Upper lobe of left lung (tissue), 6 donors: ENCODE measurements around the gene KIF1A. TPM values are rescaled to one million over a fixed set of nuclear protein-coding genes. Genes with fewer than 3 reads are reported as not detected.
"Not testable (repeated sequence)": the region's sequence is repeated elsewhere in the genome, so short reads cannot be mapped to it uniquely, and the experiment has no call there.

Source experiments
- ATAC-seq, 2 donors: fragments of 200-7000 bp; cut with Tn5 transposase; one replicate each; pipeline ENCODE4 v1.9.1; 2022; ENCODE audit warnings: mild to moderate bottlenecking in 2 of 2, moderate library complexity in 2 of 2; ENCODE audit not compliant: low FRiP score in 2 of 2
- DNase-seq, 2 donors: peaks; one replicate each; pipeline ENCODE4 v3.0.0-alpha.2; 2019 to 2020
- H3K27ac ChIP-seq, 4 donors: fragments of 200-600 bp; sonication (generic); one replicate each; pipeline ENCODE4 v1.5.1; 2016 to 2019
- H3K27me3 ChIP-seq, 4 donors: fragments of 200-600 bp; sonication (generic); one replicate each; pipeline ENCODE4 v1.5.1; 2017 to 2019
- H3K36me3 ChIP-seq, 4 donors: fragments of 200-600 bp; sonication (generic); one replicate each; pipeline ENCODE4 v1.5.1; 2016 to 2019
- H3K4me1 ChIP-seq, 4 donors: fragments of 200-600 bp; sonication (generic); one replicate each; pipeline ENCODE4 v1.5.1; 2018 to 2019
- H3K4me3 ChIP-seq, 4 donors: fragments of 200-600 bp; sonication (generic); one replicate each; pipeline ENCODE4 v1.5.1; 2017 to 2019; ENCODE audit warnings: mild to moderate bottlenecking in 2 of 4, moderate library complexity in 1 of 4
- H3K9me3 ChIP-seq, 4 donors: fragments of 200-600 bp; sonication (generic); one replicate each; pipeline ENCODE4 v1.5.1; 2018 to 2019
- CTCF ChIP-seq, 6 experiments: fragments of 450-650 bp in 4 of 6; fragments of 200-600 bp in 2 of 6; sonication (generic) in 2 of 6; IDR thresholded peaks; one replicate each; pipeline ENCODE4 v1.5.1; 2016 to 2019; ENCODE audit warnings: antibody characterized with exemption in 6 of 6
- EP300 ChIP-seq, 4 donors: sonication (generic); formaldehyde crosslinking; IDR thresholded peaks; one replicate each; pipeline ENCODE4 v1.5.1; 2017; ENCODE audit warnings: antibody characterized with exemption in 4 of 4, control low read depth in 2 of 4
- POLR2A ChIP-seq, 4 donors: fragments of 450-650 bp; IDR thresholded peaks; one replicate each; pipeline ENCODE4 v1.5.1; 2016 to 2017; ENCODE audit warnings: antibody characterized with exemption in 4 of 4, mild to moderate bottlenecking in 2 of 4
- POLR2AphosphoS5 ChIP-seq, 2 donors: sonication (generic); formaldehyde crosslinking; IDR thresholded peaks; one replicate each; pipeline ENCODE4 v1.5.1; 2017; ENCODE audit warnings: antibody characterized with exemption in 2 of 2
- WGBS, 2 donors: methylation state at CpG; one replicate each; pipeline ENCODE4 v1.1.5; 2017 to 2018; 5-methylcytosine and 5-hydroxymethylcytosine counted together
- total RNA-seq, 6 donors: library from RNA; depleted of rRNA in 4 of 6; stranded (reverse); fragments of >200 nt in 4 of 6; gene quantifications; one replicate each; pipeline versions ENCODE4 v1.1.0 to v1.2.1, GENCODE V29; 2016 to 2021
- donor health status: DM: no; HTN: no; CAD: no; lungs with moderate emphysema.
- donor health status: DM: no; HTN: yes; CAD: no; lungs with severe emphysema.

Gene KIF1A
- total RNA-seq, 6 donors from 2014 or later: 0.15 to 1.2 (median 0.35) TPM; not detected in 2

DNA sequence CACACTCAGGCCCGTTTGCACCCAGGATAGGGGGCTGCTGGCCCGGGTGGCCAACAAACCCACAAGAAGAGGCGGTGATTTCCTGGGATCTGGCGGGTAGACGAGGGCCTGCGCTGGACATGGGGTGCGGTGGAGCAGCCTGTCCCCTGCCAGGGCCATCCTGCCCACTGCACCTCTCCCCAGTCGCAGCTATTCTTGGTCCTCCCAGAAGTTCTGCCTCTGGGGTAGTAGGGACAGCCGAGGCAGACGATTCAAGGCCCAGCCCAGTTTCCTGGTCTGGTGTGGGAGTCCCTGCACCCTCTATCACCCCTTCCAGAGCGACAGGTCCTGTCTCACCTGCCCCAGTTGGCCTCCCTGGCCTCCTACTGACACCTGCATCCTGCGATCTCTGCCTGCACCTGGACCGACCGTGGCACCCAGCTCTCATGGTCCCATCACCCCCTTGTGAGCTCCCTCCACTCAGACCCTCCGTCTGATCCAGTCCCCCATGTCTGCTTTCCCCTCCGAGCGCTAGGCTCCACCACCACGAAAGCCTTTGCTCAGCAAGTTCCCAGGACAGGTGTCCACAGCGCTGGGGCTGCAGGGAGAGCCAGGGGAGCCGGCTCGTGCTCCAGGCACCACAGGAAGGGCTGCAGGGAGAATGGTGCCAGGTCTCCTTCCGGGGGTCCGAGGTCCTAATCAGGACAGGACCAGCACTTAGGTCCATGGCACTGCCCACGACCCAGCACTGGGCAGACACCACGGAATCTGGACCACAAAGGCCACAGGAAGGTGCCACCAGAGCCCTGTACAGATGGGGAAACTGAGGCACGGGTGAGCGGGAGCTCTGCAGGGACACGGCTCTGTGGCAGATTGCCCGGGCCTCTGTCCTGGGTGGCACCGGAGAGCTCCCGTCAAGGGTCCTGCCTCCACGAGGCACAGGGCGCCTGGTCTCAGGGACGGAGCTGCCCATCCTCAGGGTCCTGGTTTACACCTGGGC, 127.1 kb downstream of the KIF1A start:
- WGBS, 2 donors: 85 to 90% methylated on average over 2 to 9 of the region's 34 CpGs
- H3K27ac ChIP-seq, H3K36me3 ChIP-seq, H3K27me3 ChIP-seq, H3K4me3 ChIP-seq, H3K4me1 ChIP-seq, H3K9me3 ChIP-seq: not testable (repeated sequence)
- peak in 1 of 2 donors; percentile 42 for ATAC-seq
- DNase-seq: peak in 1 of 2 donors; percentile 53

DNA sequence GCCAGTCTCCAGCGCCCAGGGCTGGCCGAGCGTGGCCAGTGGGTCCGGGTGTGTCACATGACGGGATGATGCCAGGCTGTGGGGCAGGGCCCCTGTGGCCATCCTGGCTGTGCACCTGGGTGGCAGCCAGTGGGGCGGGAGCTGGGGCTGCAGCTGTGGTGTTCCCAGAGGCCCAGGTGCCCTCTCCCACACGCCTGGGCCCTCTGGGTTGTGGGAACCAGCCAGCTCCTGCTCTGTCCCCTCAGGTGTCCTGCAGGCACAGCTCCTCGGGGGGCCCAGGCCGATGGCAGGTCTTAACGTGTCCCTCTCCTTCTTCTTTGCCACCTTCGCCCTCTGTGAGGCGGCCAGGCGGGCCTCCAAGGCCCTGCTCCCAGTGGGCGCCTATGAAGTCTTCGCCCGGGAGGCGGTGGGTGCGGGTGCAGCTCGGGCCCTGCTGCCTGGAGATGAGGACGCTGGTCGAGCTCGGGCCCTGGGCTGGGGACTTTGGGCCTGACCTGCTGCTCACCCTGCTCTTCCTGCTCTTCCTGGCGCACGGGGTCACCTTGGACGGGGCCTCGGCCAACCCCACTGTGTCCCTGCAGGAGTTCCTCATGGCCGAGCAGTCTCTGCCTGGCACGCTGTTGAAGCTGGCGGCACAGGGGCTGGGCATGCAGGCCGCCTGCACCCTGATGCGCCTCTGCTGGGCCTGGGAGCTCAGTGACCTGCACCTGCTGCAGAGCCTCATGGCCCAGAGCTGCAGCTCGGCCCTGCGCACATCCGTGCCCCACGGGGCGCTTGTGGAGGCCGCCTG, 128.2 kb downstream of the KIF1A start, which contains the start of gene AQP12A:
AQP12A (plus strand) TSS at position 236 of the 790 bp plus-strand sequence; CDS start at position 284, 48 bp downstream.
- not testable (repeated sequence) for H3K27me3 ChIP-seq, H3K27ac ChIP-seq, H3K36me3 ChIP-seq, H3K9me3 ChIP-seq, H3K4me1 ChIP-seq, ATAC-seq, H3K4me3 ChIP-seq
- DNase-seq: peak in 1 of 2 donors; percentile 75
- 92% methylated on average over 17 of the region's 37 CpGs; no CpG with 5 or more reads in 1 of the 2 donors for whole genome bisulfite sequencing, 2 donors

DNA sequence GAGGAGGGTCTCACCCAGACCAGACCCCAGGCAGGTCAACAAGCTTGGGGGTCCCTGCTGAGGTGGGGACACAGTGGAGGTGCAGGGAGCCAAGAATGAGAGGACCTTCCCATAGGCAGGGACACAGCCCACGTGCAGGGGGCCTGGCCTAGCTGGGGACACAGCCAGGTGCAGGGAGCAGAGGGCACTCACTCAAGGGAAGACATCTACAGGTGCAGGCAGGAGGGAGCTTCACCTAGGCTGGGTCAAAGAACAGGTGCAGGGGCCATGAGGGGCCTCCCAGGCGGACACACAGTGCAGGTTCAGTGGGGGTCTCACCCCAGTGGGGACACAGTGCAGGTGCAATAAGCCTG, 129.0 kb downstream of the KIF1A start:
- DNase-seq, H3K27me3 ChIP-seq, H3K4me1 ChIP-seq, H3K9me3 ChIP-seq, H3K27ac ChIP-seq, ATAC-seq, H3K4me3 ChIP-seq, H3K36me3 ChIP-seq: not testable (repeated sequence)
- 50% methylated on average over 1 of the region's 2 CpGs; no CpG with 5 or more reads in 1 of the 2 donors for WGBS, 2 donors

DNA sequence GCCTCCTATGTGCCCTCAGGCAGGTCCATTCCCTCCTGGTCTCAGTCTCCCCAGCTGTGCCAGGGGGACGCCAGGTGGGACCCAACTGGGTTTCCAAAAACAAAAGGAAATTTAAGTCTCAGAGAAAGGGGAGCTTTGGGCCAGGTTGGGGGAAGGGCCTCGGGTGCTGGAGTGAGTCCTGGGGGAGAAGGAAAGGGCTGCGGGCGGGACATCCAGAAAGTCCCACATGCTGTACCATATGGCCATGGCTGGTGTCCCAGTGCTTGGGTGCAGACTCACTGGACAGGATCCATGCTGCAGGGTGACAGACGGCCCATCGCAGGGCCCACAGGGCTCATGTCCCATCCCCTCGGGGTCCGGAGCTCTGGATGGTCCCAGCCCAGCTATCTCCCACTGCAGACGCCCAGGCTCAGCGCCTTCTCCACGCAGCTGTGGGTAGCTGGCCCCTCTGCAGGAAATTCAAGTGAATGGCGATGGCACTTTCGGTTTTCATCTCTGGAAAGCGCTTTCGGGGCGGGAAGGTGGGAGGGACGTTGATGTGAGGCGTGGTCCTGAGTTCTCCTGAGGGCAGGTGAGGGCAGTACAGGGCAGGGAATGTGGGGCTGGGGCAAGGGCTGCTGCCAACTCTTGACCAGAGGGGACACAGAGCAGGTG, 129.5 kb downstream of the KIF1A start:
- H3K4me3 ChIP-seq, H3K27ac ChIP-seq, ATAC-seq, H3K4me1 ChIP-seq, DNase-seq, H3K9me3 ChIP-seq, H3K36me3 ChIP-seq, H3K27me3 ChIP-seq: not testable (repeated sequence)
- WGBS, 2 donors: 81 to 82% methylated on average over 4 to 8 of the region's 18 CpGs

GRCh38 chr2:240689975-240690374, 130.0 kb downstream of the KIF1A start:
- TF ChIP-seq POLR2AphosphoS5 (IDR thresholded peaks at IDR 0.05) (no peak), EP300 (IDR thresholded peaks at IDR 0.05) (no peak), POLR2A (IDR thresholded peaks at IDR 0.05) (no peak), CTCF (IDR thresholded peaks at IDR 0.05) (no peak)
- Histone ChIP-seq H3K9me3 (no peaks in the 10 kb centered on the region), H3K36me3 (no peaks in the 10 kb centered on the region), H3K4me1 (no peaks in the 10 kb centered on the region), H3K27me3 (no peaks in the 10 kb centered on the region), H3K27ac (no peak overlapping the region), H3K4me3 (no peak overlapping the region)
- 64 to 83% methylated on average over 4 to 10 of the region's 11 CpGs for WGBS, 2 donors
- DNase-seq (no peak), ATAC-seq (no peak)

- H3K4me1 ChIP-seq: no peaks in the 10 kb centered on the region
- no peaks in the 10 kb centered on the region for H3K36me3 ChIP-seq
- no peaks in the 10 kb centered on the region for H3K27me3 ChIP-seq
- no peak for DNase-seq
- no peak overlapping the region for H3K27ac ChIP-seq
- 91 to 98% methylated on average over 8 of the region's 9 CpGs for WGBS, 2 donors
- TF ChIP-seq EP300 (IDR thresholded peaks at IDR 0.05) (no peak), CTCF (IDR thresholded peaks at IDR 0.05) (no peak), POLR2A (IDR thresholded peaks at IDR 0.05) (no peak), POLR2AphosphoS5 (IDR thresholded peaks at IDR 0.05) (no peak)
- no peaks in the 10 kb centered on the region for H3K9me3 ChIP-seq
- no peak for ATAC-seq
- H3K4me3 ChIP-seq: no peak overlapping the region
Observed at GRCh38 chr2:240688553-240688919, 131.5 kb downstream of the KIF1A start.
